ENCODE results near the gene DPYSL3.

GRCh38 chr5:147464211-147464610, 45.7 kb downstream of the DPYSL3 start:
- peak; percentile 55 to 61 for TF ChIP-seq CTCF (IDR thresholded peaks at IDR 0.05; ENCODE audit: extremely low read depth in 1 of 2, insufficient read depth in 1 of 2, low read depth in 1 of 2, low read length in 2 of 2)
- TF ChIP-seq EZH2 (IDR thresholded peaks at IDR 0.05; ENCODE audit: borderline replicate concordance, low read depth, low read length, severe bottlenecking): no peak
- TF ChIP-seq POLR2A (IDR thresholded peaks at IDR 0.05; ENCODE audit: low read depth, low read length): no peak
- no peak for TF ChIP-seq POLR2AphosphoS5 (IDR thresholded peaks at IDR 0.05; ENCODE audit: insufficient read depth, low read depth, low read length)
- TF ChIP-seq JUN (IDR thresholded peaks at IDR 0.05; ENCODE audit: borderline replicate concordance, insufficient read depth, insufficient read length, low read depth): no peak
- no peak for TF ChIP-seq MAX (IDR thresholded peaks at IDR 0.05; ENCODE audit: insufficient read depth, insufficient read length)
- no peak for TF ChIP-seq MYC (IDR thresholded peaks at IDR 0.05; ENCODE audit: low read depth, low read length)
